Measurements from ENCODE around the gene ZBTB11.

DNA sequence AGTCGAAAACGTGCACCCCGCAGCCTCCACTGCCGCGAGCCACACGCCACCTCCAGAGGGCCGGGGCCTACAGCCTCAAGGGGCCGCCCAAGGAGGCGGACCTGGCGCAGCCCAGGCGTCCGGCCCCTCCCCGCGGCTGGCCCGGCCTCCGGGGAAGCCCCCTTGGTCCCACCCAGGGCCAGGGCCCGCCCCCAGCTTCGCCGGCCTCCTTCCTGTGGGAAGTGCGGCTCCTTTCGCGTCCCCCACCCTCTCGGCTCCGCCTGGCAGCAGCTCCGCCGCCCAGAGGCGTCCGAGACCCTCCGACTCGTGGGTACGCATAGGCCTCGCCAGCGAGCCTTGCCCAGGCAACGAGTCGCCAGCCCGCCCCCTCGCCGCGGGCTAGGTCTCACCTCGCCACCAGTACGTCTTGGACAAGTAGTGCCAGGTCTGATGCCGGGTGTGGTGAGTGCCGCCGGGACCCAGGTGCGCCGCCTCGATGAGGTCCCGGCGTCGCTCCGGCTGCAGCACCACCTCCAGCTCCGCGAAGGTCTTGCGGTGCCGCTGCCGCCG is 642 bp downstream of the ZBTB11 start:
- TF ChIP-seq, protein P1, sequence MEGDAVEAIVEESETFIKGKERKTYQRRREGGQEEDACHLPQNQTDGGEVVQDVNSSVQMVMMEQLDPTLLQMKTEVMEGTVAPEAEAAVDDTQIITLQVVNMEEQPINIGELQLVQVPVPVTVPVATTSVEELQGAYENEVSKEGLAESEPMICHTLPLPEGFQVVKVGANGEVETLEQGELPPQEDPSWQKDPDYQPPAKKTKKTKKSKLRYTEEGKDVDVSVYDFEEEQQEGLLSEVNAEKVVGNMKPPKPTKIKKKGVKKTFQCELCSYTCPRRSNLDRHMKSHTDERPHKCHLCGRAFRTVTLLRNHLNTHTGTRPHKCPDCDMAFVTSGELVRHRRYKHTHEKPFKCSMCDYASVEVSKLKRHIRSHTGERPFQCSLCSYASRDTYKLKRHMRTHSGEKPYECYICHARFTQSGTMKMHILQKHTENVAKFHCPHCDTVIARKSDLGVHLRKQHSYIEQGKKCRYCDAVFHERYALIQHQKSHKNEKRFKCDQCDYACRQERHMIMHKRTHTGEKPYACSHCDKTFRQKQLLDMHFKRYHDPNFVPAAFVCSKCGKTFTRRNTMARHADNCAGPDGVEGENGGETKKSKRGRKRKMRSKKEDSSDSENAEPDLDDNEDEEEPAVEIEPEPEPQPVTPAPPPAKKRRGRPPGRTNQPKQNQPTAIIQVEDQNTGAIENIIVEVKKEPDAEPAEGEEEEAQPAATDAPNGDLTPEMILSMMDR (IDR thresholded peaks at IDR 0.05; ENCODE audit: insufficient read depth, low read length) = no peak
- TF ChIP-seq, protein P2, sequence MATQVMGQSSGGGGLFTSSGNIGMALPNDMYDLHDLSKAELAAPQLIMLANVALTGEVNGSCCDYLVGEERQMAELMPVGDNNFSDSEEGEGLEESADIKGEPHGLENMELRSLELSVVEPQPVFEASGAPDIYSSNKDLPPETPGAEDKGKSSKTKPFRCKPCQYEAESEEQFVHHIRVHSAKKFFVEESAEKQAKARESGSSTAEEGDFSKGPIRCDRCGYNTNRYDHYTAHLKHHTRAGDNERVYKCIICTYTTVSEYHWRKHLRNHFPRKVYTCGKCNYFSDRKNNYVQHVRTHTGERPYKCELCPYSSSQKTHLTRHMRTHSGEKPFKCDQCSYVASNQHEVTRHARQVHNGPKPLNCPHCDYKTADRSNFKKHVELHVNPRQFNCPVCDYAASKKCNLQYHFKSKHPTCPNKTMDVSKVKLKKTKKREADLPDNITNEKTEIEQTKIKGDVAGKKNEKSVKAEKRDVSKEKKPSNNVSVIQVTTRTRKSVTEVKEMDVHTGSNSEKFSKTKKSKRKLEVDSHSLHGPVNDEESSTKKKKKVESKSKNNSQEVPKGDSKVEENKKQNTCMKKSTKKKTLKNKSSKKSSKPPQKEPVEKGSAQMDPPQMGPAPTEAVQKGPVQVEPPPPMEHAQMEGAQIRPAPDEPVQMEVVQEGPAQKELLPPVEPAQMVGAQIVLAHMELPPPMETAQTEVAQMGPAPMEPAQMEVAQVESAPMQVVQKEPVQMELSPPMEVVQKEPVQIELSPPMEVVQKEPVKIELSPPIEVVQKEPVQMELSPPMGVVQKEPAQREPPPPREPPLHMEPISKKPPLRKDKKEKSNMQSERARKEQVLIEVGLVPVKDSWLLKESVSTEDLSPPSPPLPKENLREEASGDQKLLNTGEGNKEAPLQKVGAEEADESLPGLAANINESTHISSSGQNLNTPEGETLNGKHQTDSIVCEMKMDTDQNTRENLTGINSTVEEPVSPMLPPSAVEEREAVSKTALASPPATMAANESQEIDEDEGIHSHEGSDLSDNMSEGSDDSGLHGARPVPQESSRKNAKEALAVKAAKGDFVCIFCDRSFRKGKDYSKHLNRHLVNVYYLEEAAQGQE (IDR thresholded peaks at IDR 0.05; ENCODE audit: insufficient replicate concordance, low read depth) = no peak
- TF ChIP-seq POLR2AphosphoS5 (IDR thresholded peaks at IDR 0.05; ENCODE audit: low read depth) (no peak), GABPA (IDR thresholded peaks at IDR 0.05; ENCODE audit: low read depth) (peak; percentile 72)
